Glutamatergic neuron (in vitro differentiated cells): ENCODE results near the gene TSPAN5. TPM values are rescaled to one million over a fixed set of nuclear protein-coding genes. Genes with fewer than 3 reads are reported as not detected.
"Not testable (repeated sequence)": the region's sequence is repeated elsewhere in the genome, so short reads cannot be mapped to it uniquely, and the experiment has no call there.

Experiments used
- DNase-seq: peaks from one replicate; pipeline ENCODE4 v3.0.0; 2022
- H3K27ac Mint-ChIP-seq: one replicate; pipeline ENCODE4 v1.8.0; 2020; ENCODE audit warnings: mild to moderate bottlenecking, mixed read lengths, inconsistent platforms; ENCODE audit not compliant: unreplicated experiment
- H3K27me3 Mint-ChIP-seq: one replicate; pipeline ENCODE4 v1.8.0; 2020; ENCODE audit warnings: mild to moderate bottlenecking, moderate library complexity, mixed read lengths, inconsistent platforms; ENCODE audit not compliant: unreplicated experiment
- H3K36me3 Mint-ChIP-seq: one replicate; pipeline ENCODE4 v1.8.0; 2020; ENCODE audit warnings: mild to moderate bottlenecking, mixed read lengths, inconsistent platforms; ENCODE audit not compliant: unreplicated experiment
- H3K4me1 Mint-ChIP-seq: one replicate; pipeline ENCODE4 v1.8.0; 2020; ENCODE audit warnings: mild to moderate bottlenecking, low read depth, mixed read lengths, inconsistent platforms; ENCODE audit not compliant: unreplicated experiment
- H3K4me3 Mint-ChIP-seq: one replicate; pipeline ENCODE4 v1.8.0; 2020; ENCODE audit warnings: mild to moderate bottlenecking, mixed read lengths, inconsistent platforms; ENCODE audit not compliant: unreplicated experiment
- H3K9me3 Mint-ChIP-seq: one replicate; pipeline ENCODE4 v1.8.0; 2020; ENCODE audit warnings: mild to moderate bottlenecking, moderate library complexity, mixed read lengths, inconsistent platforms; ENCODE audit not compliant: unreplicated experiment
- total RNA-seq: library from RNA; stranded (reverse); fragmentation: NEBNext Ultra II Directional; extraction: Animal tissue kit (Norgen Biotek cat#: 25700); gene quantifications from one replicate; pipeline ENCODE4 v1.2.1, GENCODE V29; 2021; ENCODE audit not compliant: unreplicated experiment
- TF ChIP-seq, protein P1 (sequence below): fragments of 200-600 bp; sonication (generic); IDR thresholded peaks from one replicate; pipeline ENCODE4 v1.5.0; 2021; ENCODE audit not compliant: partially characterized antibody, unreplicated experiment

TSPAN5 gene
- total RNA-seq, 1 donor from 2014 or later, result 40.5 TPM

DNA sequence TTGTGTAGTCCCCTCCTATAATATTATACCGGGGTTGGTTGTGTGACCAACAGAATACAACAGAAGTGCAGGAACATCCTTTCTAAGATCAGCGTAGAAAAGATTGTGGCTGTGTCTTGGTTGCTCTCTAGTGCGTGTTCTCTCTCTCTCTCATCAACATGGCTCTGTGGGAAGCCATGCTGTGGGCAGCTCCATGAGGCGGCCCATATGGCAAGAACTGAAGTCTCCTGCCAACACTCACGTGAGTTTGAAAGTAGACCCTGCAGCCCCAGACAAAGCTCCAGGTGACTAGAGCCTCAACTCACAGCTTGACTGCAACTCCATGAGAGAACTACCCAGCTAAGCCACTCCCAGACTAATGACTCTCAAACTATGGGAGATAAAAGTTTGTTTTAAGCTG is 118.7 kb downstream of the TSPAN5 start:
- H3K4me1 Mint-ChIP-seq, result peaks cover 25% of the 10 kb centered on the region

DNA sequence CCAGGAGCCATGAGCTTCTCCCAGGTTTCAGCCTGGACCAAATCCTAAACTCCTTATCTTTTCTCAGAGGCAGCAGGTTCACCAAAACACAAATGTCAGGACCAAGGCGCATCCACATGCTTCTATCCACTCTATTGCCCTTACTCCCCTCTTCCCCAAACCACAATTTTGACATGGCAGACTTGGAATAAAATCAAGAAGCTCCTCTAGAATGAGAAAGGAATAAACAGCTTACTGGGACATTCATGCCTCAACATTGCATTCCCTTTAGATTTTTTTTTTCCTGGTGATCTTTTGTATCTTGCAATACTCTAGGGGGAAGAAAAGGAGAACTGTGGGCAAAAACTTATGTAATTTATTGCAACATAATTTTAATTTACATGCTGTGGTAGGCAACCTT is 119.1 kb downstream of the TSPAN5 start:
- H3K27me3 Mint-ChIP-seq, result peaks cover 2% of the 10 kb centered on the region
- no peak for DNase-seq
- no peaks in the 10 kb centered on the region for H3K36me3 Mint-ChIP-seq
- H3K4me3 Mint-ChIP-seq, result no peak overlapping the region
- peaks cover 23% of the 10 kb centered on the region for H3K4me1 Mint-ChIP-seq
- H3K9me3 Mint-ChIP-seq, result peaks cover 6% of the 10 kb centered on the region
- no peak overlapping the region for H3K27ac Mint-ChIP-seq
- TF ChIP-seq, protein P1, sequence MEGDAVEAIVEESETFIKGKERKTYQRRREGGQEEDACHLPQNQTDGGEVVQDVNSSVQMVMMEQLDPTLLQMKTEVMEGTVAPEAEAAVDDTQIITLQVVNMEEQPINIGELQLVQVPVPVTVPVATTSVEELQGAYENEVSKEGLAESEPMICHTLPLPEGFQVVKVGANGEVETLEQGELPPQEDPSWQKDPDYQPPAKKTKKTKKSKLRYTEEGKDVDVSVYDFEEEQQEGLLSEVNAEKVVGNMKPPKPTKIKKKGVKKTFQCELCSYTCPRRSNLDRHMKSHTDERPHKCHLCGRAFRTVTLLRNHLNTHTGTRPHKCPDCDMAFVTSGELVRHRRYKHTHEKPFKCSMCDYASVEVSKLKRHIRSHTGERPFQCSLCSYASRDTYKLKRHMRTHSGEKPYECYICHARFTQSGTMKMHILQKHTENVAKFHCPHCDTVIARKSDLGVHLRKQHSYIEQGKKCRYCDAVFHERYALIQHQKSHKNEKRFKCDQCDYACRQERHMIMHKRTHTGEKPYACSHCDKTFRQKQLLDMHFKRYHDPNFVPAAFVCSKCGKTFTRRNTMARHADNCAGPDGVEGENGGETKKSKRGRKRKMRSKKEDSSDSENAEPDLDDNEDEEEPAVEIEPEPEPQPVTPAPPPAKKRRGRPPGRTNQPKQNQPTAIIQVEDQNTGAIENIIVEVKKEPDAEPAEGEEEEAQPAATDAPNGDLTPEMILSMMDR, result no peak

More for the DNA sequence above, 118.7 kb downstream of the TSPAN5 start:
- no peak for DNase-seq
- H3K4me3 Mint-ChIP-seq, result no peak overlapping the region
- no peaks in the 10 kb centered on the region for H3K36me3 Mint-ChIP-seq
- peaks cover 2% of the 10 kb centered on the region for H3K27me3 Mint-ChIP-seq
- TF ChIP-seq, protein P1, result no peak
- peaks cover 5% of the 10 kb centered on the region for H3K9me3 Mint-ChIP-seq
- H3K27ac Mint-ChIP-seq, result no peak overlapping the region

DNA sequence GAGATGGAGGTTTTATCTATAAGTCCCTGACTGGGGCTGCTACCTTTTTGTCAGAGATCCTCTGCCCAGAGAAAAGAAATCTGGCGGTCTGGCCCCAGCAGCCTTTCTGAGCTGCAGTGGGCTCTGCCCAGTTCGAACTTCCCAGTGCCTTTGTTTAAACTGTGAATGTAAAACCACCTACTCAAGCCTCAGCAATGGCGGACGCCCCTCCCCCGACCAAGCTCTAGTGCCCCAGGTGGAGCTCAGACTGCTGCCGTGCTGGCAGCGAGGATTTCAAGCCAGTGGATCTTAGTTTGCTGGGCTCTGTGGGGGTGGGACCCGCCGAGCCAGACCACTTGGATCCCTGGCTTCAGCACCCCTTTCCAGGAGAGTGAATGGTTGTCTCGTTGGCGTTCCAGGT is 121.8 kb downstream of the TSPAN5 start:
- Mint-ChIP-seq H3K9me3 (peaks cover 6% of the 10 kb centered on the region), H3K4me1 (peaks cover 20% of the 10 kb centered on the region), H3K27me3 (peaks cover 4% of the 10 kb centered on the region), H3K27ac (no peak overlapping the region), H3K36me3 (no peaks in the 10 kb centered on the region), H3K4me3 (no peak overlapping the region)
- TF ChIP-seq, protein P1, result no peak
- DNase-seq, result peak; percentile 41

DNA sequence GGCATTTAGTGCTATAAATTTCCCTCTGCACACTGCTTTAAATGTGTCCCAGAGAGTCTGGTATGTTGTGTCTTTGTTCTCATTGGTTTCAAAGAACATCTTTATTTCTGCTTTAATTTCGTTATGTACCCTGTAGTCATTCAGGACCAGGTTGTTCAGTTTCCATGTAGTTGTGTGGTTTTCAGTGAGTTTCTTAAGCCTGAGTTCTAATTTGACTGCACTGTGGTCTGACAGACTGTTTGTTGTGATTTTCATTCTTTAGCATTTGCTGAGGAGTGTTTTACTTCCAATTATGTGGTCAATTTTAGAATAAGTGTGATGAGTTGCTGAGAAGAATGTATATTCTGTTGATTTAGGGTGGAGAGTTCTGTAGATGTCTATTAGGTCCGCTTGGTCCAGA is 124.3 kb downstream of the TSPAN5 start:
- H3K27ac Mint-ChIP-seq, H3K27me3 Mint-ChIP-seq, H3K4me3 Mint-ChIP-seq, DNase-seq, H3K9me3 Mint-ChIP-seq, H3K36me3 Mint-ChIP-seq: not testable (repeated sequence)
- peaks cover 18% of the 10 kb centered on the region for H3K4me1 Mint-ChIP-seq

DNA sequence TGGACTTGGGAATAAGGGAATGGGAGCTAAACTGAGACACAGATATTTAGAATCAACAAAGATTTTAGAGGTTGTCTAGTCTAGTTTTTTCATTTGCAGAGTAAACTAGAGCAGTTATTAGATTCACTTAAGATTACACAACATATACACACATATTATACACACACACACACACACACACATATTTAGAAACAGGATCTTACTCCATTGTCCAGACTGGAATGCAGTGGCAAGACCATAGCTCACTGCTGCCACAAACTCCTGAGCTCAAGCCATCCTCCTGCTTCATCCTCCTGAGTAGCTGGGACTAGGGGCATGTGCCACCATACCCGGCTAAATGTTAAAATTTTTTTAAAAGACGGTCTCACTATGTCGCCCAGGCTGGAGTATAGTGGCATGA is 127.8 kb downstream of the TSPAN5 start:
- no peaks in the 10 kb centered on the region for H3K4me1 Mint-ChIP-seq
- H3K4me3 Mint-ChIP-seq, result no peak overlapping the region
- DNase-seq, result no peak
- H3K27ac Mint-ChIP-seq, result no peak overlapping the region
- peaks cover 2% of the 10 kb centered on the region for H3K27me3 Mint-ChIP-seq
- H3K36me3 Mint-ChIP-seq, result no peaks in the 10 kb centered on the region
- TF ChIP-seq, protein P1, result no peak
- H3K9me3 Mint-ChIP-seq, result peaks cover 7% of the 10 kb centered on the region

DNA sequence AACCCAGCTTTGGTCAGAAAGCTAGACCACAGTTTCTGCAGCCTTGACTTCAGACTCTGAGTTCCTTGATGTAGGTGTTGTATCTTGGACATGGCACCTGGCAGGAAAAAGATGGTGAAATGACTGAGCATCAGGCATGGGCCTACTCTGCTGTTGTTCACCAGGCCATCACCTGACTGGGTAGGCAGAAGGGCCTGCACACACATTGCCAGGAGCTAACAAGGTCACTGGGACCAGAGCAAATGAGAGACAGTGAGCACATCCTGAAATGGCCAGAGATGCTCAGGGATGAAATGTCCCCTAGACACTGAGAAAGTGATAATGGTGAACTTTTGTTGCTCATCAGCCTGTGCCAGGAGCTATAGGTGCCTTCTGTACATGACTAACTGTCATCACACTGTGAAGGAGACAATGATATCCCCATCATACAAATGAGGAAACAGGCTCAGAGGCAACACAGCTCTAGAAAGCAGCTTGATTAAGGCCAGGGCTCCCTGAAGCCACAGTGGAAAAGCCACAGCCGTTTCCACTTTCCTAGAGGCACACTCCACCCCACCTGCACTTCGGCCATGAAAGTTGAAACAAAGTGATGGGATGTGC is 128.3 kb downstream of the TSPAN5 start:
- no peak overlapping the region for H3K27ac Mint-ChIP-seq
- H3K9me3 Mint-ChIP-seq, result peaks cover 7% of the 10 kb centered on the region
- no peaks in the 10 kb centered on the region for H3K36me3 Mint-ChIP-seq
- no peak for DNase-seq
- peaks cover 2% of the 10 kb centered on the region for H3K27me3 Mint-ChIP-seq
- TF ChIP-seq, protein P1, result no peak
- no peak overlapping the region for H3K4me3 Mint-ChIP-seq
- no peaks in the 10 kb centered on the region for H3K4me1 Mint-ChIP-seq
